HepG2 (cell line): ENCODE results near the gene NEIL1. TPM values are rescaled to one million over a fixed set of nuclear protein-coding genes. Genes with fewer than 3 reads are reported as not detected.

Source experiments
- BRF2 ChIP-seq: sonication (generic); formaldehyde crosslinking; IDR thresholded peaks from 2 replicates; pipeline ENCODE4 v1.8.1; 2022; ENCODE audit warnings: mild to moderate bottlenecking, missing genetic modification reagents
- DNMT1 ChIP-seq: sonication (generic); formaldehyde crosslinking; IDR thresholded peaks from 2 replicates; pipeline ENCODE4 v1.5.1; 2020; ENCODE audit warnings: mild to moderate bottlenecking, missing genetic modification reagents
- EED ChIP-seq: sonication (generic); formaldehyde crosslinking; IDR thresholded peaks from 2 replicates; pipeline ENCODE4 v1.5.0; 2020; ENCODE audit warnings: mild to moderate bottlenecking, missing genetic modification reagents
- HOXA9 ChIP-seq: sonication (generic); formaldehyde crosslinking; IDR thresholded peaks from 2 replicates; pipeline ENCODE4 v1.8.1; 2022; ENCODE audit warnings: missing genetic modification reagents, mild to moderate bottlenecking, moderate library complexity, borderline replicate concordance
- KDM2A ChIP-seq: sonication (generic); formaldehyde crosslinking; IDR thresholded peaks from 2 replicates; pipeline ENCODE4 v1.4.0; 2020; ENCODE audit warnings: low read depth, missing genetic modification reagents, borderline replicate concordance
- KLF12 ChIP-seq: sonication (generic); formaldehyde crosslinking; IDR thresholded peaks from 2 replicates; pipeline ENCODE4 v1.4.0; 2020; ENCODE audit warnings: missing genetic modification reagents, borderline replicate concordance
- LCORL ChIP-seq, 2 experiments: fragments of 450-650 bp in 1 of 2; sonication (generic) in 1 of 2; formaldehyde crosslinking in 1 of 2; IDR thresholded peaks; 2 replicates each; pipeline versions ENCODE4 v1.5.0 to v1.6.1; 2017 to 2020; ENCODE audit warnings: antibody characterized with exemption in 1 of 2, missing genetic modification reagents in 1 of 2
- MAF1 ChIP-seq: sonication (generic); formaldehyde crosslinking; IDR thresholded peaks from 2 replicates; pipeline ENCODE4 v1.5.0; 2020; ENCODE audit warnings: missing genetic modification reagents, borderline replicate concordance
- MBNL3 ChIP-seq: fragments of 250-450 bp; sonication (Bioruptor Pico); conservative IDR thresholded peaks from 2 replicates; pipeline ENCODE4 v1.8.0; 2022; ENCODE audit warnings: mild to moderate bottlenecking, inconsistent platforms
- MXD3 ChIP-seq: IDR thresholded peaks from 2 replicates; pipeline ENCODE4 v1.6.1; 2016; ENCODE audit warnings: mild to moderate bottlenecking, missing biosample characterization, missing genetic modification reagents
- PHF8 ChIP-seq: sonication (generic); formaldehyde crosslinking; IDR thresholded peaks from 2 replicates; pipeline ENCODE4 v1.5.0; 2020; ENCODE audit warnings: missing genetic modification reagents
- POLR2AphosphoS2 ChIP-seq: IDR thresholded peaks from 2 replicates; pipeline ENCODE4 v1.6.1; 2011; ENCODE audit warnings: low read depth, low read length, improper control_type of control experiment
- RBM39 ChIP-seq: fragments of 200-400 bp; formaldehyde crosslinking; IDR thresholded peaks from one replicate; pipeline ENCODE4 v1.6.1; 2018; ENCODE audit warnings: antibody characterized with exemption, mild to moderate bottlenecking, low read depth, low read length; ENCODE audit not compliant: poor library complexity, severe bottlenecking
- SOX6 ChIP-seq, 2 experiments: fragments of 450-650 bp in 1 of 2; sonication (generic) in 1 of 2; formaldehyde crosslinking in 1 of 2; IDR thresholded peaks; 2 replicates each; pipeline versions ENCODE4 v1.4.0 to v1.6.1; 2017 to 2020; ENCODE audit warnings: antibody characterized with exemption in 1 of 2, mild to moderate bottlenecking in 1 of 2, missing genetic modification reagents in 1 of 2
- SRSF9 ChIP-seq: fragments of 200-400 bp; formaldehyde crosslinking; IDR thresholded peaks from 2 replicates; pipeline ENCODE4 v1.6.1; 2018; ENCODE audit warnings: borderline replicate concordance, mild to moderate bottlenecking, low read depth, low read length; ENCODE audit not compliant: insufficient read depth, poor library complexity, severe bottlenecking
- WIZ ChIP-seq: sonication (generic); formaldehyde crosslinking; IDR thresholded peaks from 2 replicates; pipeline ENCODE4 v1.5.1; 2020; ENCODE audit warnings: mild to moderate bottlenecking, missing genetic modification reagents
- ZC3H4 ChIP-seq: sonication (generic); formaldehyde crosslinking; IDR thresholded peaks from 2 replicates; pipeline ENCODE4 v1.4.0; 2020; ENCODE audit warnings: missing genetic modification reagents, borderline replicate concordance
- ZNF546 ChIP-seq: sonication (generic); formaldehyde crosslinking; conservative IDR thresholded peaks from 2 replicates; pipeline ENCODE4 v1.8.1; 2023; ENCODE audit warnings: mild to moderate bottlenecking, missing genetic modification reagents
- ZNF564 ChIP-seq: sonication (generic); formaldehyde crosslinking; IDR thresholded peaks from 2 replicates; pipeline ENCODE4 v1.8.1; 2023; ENCODE audit warnings: mild to moderate bottlenecking, missing genetic modification reagents
- ZNF644 ChIP-seq: IDR thresholded peaks from 2 replicates; pipeline ENCODE4 v1.6.1; 2016; ENCODE audit warnings: low read depth
- ZNF703 ChIP-seq: sonication (generic); formaldehyde crosslinking; IDR thresholded peaks from 2 replicates; pipeline ENCODE4 v1.5.1; 2020; ENCODE audit warnings: missing genetic modification reagents, mild to moderate bottlenecking, moderate library complexity, borderline replicate concordance
- ZNF761 ChIP-seq: sonication (generic); formaldehyde crosslinking; conservative IDR thresholded peaks from 2 replicates; pipeline ENCODE4 v1.4.0; 2020; ENCODE audit warnings: mild to moderate bottlenecking, missing genetic modification reagents
- polyA plus RNA-seq, 8 experiments: library from polyadenylated mRNA; depleted of rRNA in 3 of 8; stranded (reverse) in 7 of 8; unstranded in 1 of 8; fragments of >200 nt; fragmentation: Illumina TruSeq in 4 of 8; extraction: Trizol in 4 of 8; gene quantifications; 2 replicates each; pipeline versions ENCODE4 v1.2.1 to v1.2.3, GENCODE V29; 2011 to 2016; ENCODE audit warnings: low read depth in 4 of 8, missing spikeins in 1 of 8, mixed read lengths in 1 of 8; ENCODE audit not compliant: insufficient read depth in 1 of 8
- total RNA-seq, 5 experiments: library from RNA; depleted of rRNA; stranded (reverse); fragments of >200 nt; fragmentation: Illumina TruSeq; extraction: Trizol; gene quantifications; 2 replicates each; pipeline ENCODE4 v1.2.3, GENCODE V29; 2016; ENCODE audit warnings: low read depth in 1 of 5

Gene NEIL1
- total and polyA plus RNA-seq, 2 of the 13 experiments (the other 11 are each of a cell fraction or from before 2014, with no cell fraction given): 10.4 to 15.5 TPM

- TF ChIP-seq RBM39 (peak; percentile 95), KLF12 (peak; percentile 67; the same call in 1 of the 2 replicates), POLR2AphosphoS2 (peak; percentile 70), ZNF644 (no peak), PHF8 (peak; percentile 92), EED (CRISPR knock-in tag) (0 out of 2 replicates have a peak, but pooled peaks have one; percentile 52), HOXA9 (CRISPR knock-in tag) (no peak), MXD3 (peak; percentile 73; the same call in 1 of the 2 replicates), MAF1 (CRISPR knock-in tag) (peak; percentile 67; the same call in 1 of the 2 replicates), ZNF761 (CRISPR knock-in tag) (peak; percentile 88), SRSF9 (no peak), MBNL3 (CRISPR knock-in tag) (no peak), KDM2A (CRISPR knock-in tag) (peak; percentile 94), BRF2 (CRISPR knock-in tag) (peak; percentile 75; the same call in 1 of the 2 replicates), ZNF703 (CRISPR knock-in tag) (peak; percentile 65; the same call in 1 of the 2 replicates), ZNF564 (CRISPR knock-in tag) (peak; percentile 31; the same call in 1 of the 2 replicates), DNMT1 (CRISPR knock-in tag) (no peak), LCORL (IDR thresholded peaks at IDR 0.05) (no peak), LCORL (CRISPR knock-in tag; IDR thresholded peaks at IDR 0.05) (peak; percentile 76; the same call in 1 of the 2 replicates), ZC3H4 (CRISPR knock-in tag) (peak; percentile 88), SOX6 (IDR thresholded peaks at IDR 0.05) (no peak), SOX6 (CRISPR knock-in tag; IDR thresholded peaks at IDR 0.05) (peak; percentile 30; the same call in 1 of the 2 replicates), ZNF546 (CRISPR knock-in tag) (peak; percentile 91; the same call in 1 of the 2 replicates), WIZ (CRISPR knock-in tag) (no peak)
Measured at GRCh38 chr15:75367913-75368688, 21.3 kb downstream of the NEIL1 start, which contains the start of gene MAN2C1 (continued).
